ENCODE results near the gene NFKBIZ. TPM values are rescaled to one million over a fixed set of nuclear protein-coding genes. Genes with fewer than 3 reads are reported as not detected.

The NFKBIZ gene
- total and polyA plus RNA-seq, 9 of the 15 experiments (the other 6 are each of a cell fraction or from before 2014, with no cell fraction given) = 1.2 to 13.7 (median 5.7) TPM

GRCh38 chr3:101803173-101803782 is 46.0 kb upstream of the NFKBIZ start:
- intact Hi-C loops (cut with micrococcal nuclease) = loop anchor here (2.0 kb wide), 1 partner anchor 108 kb away; no protein-coding TSS in a partner anchor
- no peaks in the 10 kb centered on the region for H3K27me3 ChIP-seq (ENCODE audit: control insufficient read depth in 2 of 2, insufficient read depth in 2 of 2, low read length in 2 of 2)
- no peak overlapping the region for H3K4me2 ChIP-seq (ENCODE audit: insufficient read depth, low read length)
- no peak overlapping the region for H3K4me3 ChIP-seq
- ChIA-PET CTCF (ENCODE audit: low intra/inter-chr PET ratio) (interaction anchor here (0.6 to 1.1 kb wide), 2 partner anchors 426 to 724 kb away, joined by 3 read pairs; no protein-coding TSS in a partner anchor), POLR2A (interaction anchor here (0.6 kb wide), 1 partner anchor 807 kb away, joined by 3 read pairs; no protein-coding TSS in a partner anchor)
- H3K27ac ChIP-seq (ENCODE audit: extremely low read depth, low read depth, low read length) = no peak overlapping the region
- H4K20me1 ChIP-seq (replicated peaks; ENCODE audit: control insufficient read depth, insufficient read depth, low read length) = no peaks in the 10 kb centered on the region
- BruUV-seq (replicated peaks) = no TSS peak
- peak; percentile 98 for ATAC-seq
- no peak overlapping the region for H3K9ac ChIP-seq (ENCODE audit: insufficient read depth in 1 of 2, low read depth in 2 of 2, low read length in 2 of 2)
- peak; percentile 34 to 72 (median 51) for DNase-seq (ENCODE audit: extremely low read depth in 1 of 4, low spot score in 3 of 4)
- H3K9me1 ChIP-seq (ENCODE audit: control insufficient read depth, insufficient read depth, low read length) = no peaks in the 10 kb centered on the region
- H2AFZ ChIP-seq (ENCODE audit: low read depth, low read length) = no peak overlapping the region
- H3K79me2 ChIP-seq (ENCODE audit: control insufficient read depth, insufficient read depth, low read length) = no peaks in the 10 kb centered on the region
- H3K9me3 ChIP-seq (replicated peaks; ENCODE audit: control insufficient read depth, insufficient read depth, low read depth, low read length) = no peaks in the 10 kb centered on the region
- no peaks in the 10 kb centered on the region for H3K4me1 ChIP-seq (replicated peaks in 1 of 2; ENCODE audit: control insufficient read depth in 2 of 2, insufficient read depth in 2 of 2, low read length in 2 of 2)
- in situ Hi-C loops (cut with MboI) = loop anchor here (25.0 kb wide), 1 partner anchor 734 kb away; no protein-coding TSS in a partner anchor
- H3K36me3 ChIP-seq (ENCODE audit: control insufficient read depth, insufficient read depth, low read length) = no peaks in the 10 kb centered on the region
- FAIRE-seq = peak; percentile 80
- 38% methylated on average over 9 of the region's 9 CpGs for WGBS (ENCODE audit: insufficient coverage, low coverage, missing lambda C conversion rate)
- TF ChIP-seq ZNF174 (CRISPR knock-in tag; IDR thresholded peaks at IDR 0.05) = no peak
- TF ChIP-seq SETDB1 (IDR thresholded peaks at IDR 0.05; ENCODE audit: low read length) = no peak
- no peak for TF ChIP-seq PRPF4 (IDR thresholded peaks at IDR 0.05; ENCODE audit: insufficient read depth, low read depth, low read length, poor library complexity, severe bottlenecking)
- TF ChIP-seq CTCF (IDR thresholded peaks at IDR 0.05 in 2 of 3, conservative IDR thresholded peaks at IDR 0.05 in 1 of 3; ENCODE audit: insufficient read depth in 2 of 3, low read depth in 1 of 3, low read length in 3 of 3) = peak; percentile 35 to 62 (median 58); a peak in 5 of 6 replicates
- no peak for TF ChIP-seq BCOR (IDR thresholded peaks at IDR 0.05)
- no peak for TF ChIP-seq ARID1B (IDR thresholded peaks at IDR 0.05)
- TF ChIP-seq SMC3 (conservative IDR thresholded peaks at IDR 0.05; ENCODE audit: insufficient read depth, low read depth, low read length) = peak; percentile 33; the same call in 1 of the 2 replicates
- no peak for TF ChIP-seq ZFP1 (CRISPR knock-in tag; IDR thresholded peaks at IDR 0.05)
- TF ChIP-seq RAD21 (CRISPR knock-in tag; conservative IDR thresholded peaks at IDR 0.05 in 1 of 2, IDR thresholded peaks at IDR 0.05 in 1 of 2) = peak in 1 of 2 experiments; percentile 56; a peak in 2 of 4 replicates
- no peak for TF ChIP-seq CBX3 (IDR thresholded peaks at IDR 0.05; ENCODE audit: borderline replicate concordance in 1 of 2, low read length in 2 of 2)
